DOHH2 (cell line): ENCODE results near the gene PIK3CG.
A peak's percentile ranks its signal among the peaks of the same experiment; 100 is the strongest.
"Not testable (repeated sequence)": the region's sequence is repeated elsewhere in the genome, so short reads cannot be mapped to it uniquely, and the experiment has no call there.

Experiments used
- H3F3A ChIP-seq: fragments of 200-600 bp; sonication (generic), shearing (Covaris generic); 2 replicates; pipeline ENCODE4 v1.6.0; 2016; ENCODE audit warnings: antibody characterized with exemption, mild to moderate bottlenecking; ENCODE audit not compliant: control insufficient read depth, insufficient read depth
- H3K27ac ChIP-seq: fragments of 200-600 bp; sonication (generic); 2 replicates; pipeline ENCODE4 v1.5.1; 2014; ENCODE audit warnings: low read depth, mild to moderate bottlenecking, low read length, moderate library complexity
- H3K27me3 ChIP-seq: fragments of 200-600 bp; sonication (generic); 2 replicates; pipeline ENCODE4 v1.6.1; 2014; ENCODE audit warnings: mild to moderate bottlenecking, low read length, mixed read lengths; ENCODE audit not compliant: control insufficient read depth
- H3K36me3 ChIP-seq: fragments of 200-600 bp; sonication (generic); 2 replicates; pipeline ENCODE4 v1.6.1; 2014; ENCODE audit warnings: mild to moderate bottlenecking, low read length, moderate library complexity, mixed read lengths; ENCODE audit not compliant: control insufficient read depth
- H3K4me1 ChIP-seq: fragments of 200-600 bp; sonication (generic); 2 replicates; pipeline ENCODE4 v1.6.1; 2014; ENCODE audit warnings: mild to moderate bottlenecking, low read length, mixed read lengths; ENCODE audit not compliant: control insufficient read depth
- H3K4me2 ChIP-seq: fragments of 200-600 bp; sonication (generic); 2 replicates; pipeline ENCODE4 v1.6.0; 2014; ENCODE audit warnings: mild to moderate bottlenecking, low read length, moderate library complexity
- H3K4me3 ChIP-seq: fragments of 200-600 bp; sonication (generic); 2 replicates; pipeline ENCODE4 v1.5.1; 2014; ENCODE audit warnings: mild to moderate bottlenecking, low read length, mixed read lengths
- H3K79me2 ChIP-seq: fragments of 200-600 bp; sonication (generic); 2 replicates; pipeline ENCODE4 v1.6.1; 2014; ENCODE audit warnings: mild to moderate bottlenecking, low read length, mixed read lengths; ENCODE audit not compliant: control insufficient read depth
- H3K9me2 ChIP-seq: fragments of 200-600 bp; sonication (generic); replicated peaks from 2 replicates; pipeline ENCODE4 v1.6.1; 2014; ENCODE audit warnings: mild to moderate bottlenecking, low read length, mixed read lengths; ENCODE audit not compliant: control insufficient read depth
- H3K9me3 ChIP-seq: fragments of 200-600 bp; sonication (generic); 2 replicates; pipeline ENCODE4 v1.6.1; 2014; ENCODE audit warnings: antibody characterized with exemption, low read length, mixed read lengths; ENCODE audit not compliant: control insufficient read depth, insufficient read depth
- H4K20me1 ChIP-seq: fragments of 200-600 bp; sonication (generic); 2 replicates; pipeline ENCODE4 v1.6.0; 2014; ENCODE audit warnings: low read depth, mild to moderate bottlenecking, antibody characterized with exemption, low read length, moderate library complexity; ENCODE audit not compliant: control insufficient read depth, insufficient read depth
- EZH2phosphoT487 ChIP-seq: fragments of 200-600 bp; sonication (generic); IDR thresholded peaks from 2 replicates; pipeline ENCODE4 v1.6.1; 2017; ENCODE audit warnings: borderline replicate concordance, mild to moderate bottlenecking, antibody characterized with exemption, low read length, moderate library complexity, mixed read lengths
- TF ChIP-seq, protein P1 (sequence below): fragments of 200-600 bp; sonication (generic); IDR thresholded peaks from one replicate; pipeline ENCODE4 v1.5.1; 2014; ENCODE audit warnings: antibody characterized with exemption, mild to moderate bottlenecking, low read depth, low read length; ENCODE audit not compliant: poor library complexity, severe bottlenecking

The PIK3CG gene

DNA sequence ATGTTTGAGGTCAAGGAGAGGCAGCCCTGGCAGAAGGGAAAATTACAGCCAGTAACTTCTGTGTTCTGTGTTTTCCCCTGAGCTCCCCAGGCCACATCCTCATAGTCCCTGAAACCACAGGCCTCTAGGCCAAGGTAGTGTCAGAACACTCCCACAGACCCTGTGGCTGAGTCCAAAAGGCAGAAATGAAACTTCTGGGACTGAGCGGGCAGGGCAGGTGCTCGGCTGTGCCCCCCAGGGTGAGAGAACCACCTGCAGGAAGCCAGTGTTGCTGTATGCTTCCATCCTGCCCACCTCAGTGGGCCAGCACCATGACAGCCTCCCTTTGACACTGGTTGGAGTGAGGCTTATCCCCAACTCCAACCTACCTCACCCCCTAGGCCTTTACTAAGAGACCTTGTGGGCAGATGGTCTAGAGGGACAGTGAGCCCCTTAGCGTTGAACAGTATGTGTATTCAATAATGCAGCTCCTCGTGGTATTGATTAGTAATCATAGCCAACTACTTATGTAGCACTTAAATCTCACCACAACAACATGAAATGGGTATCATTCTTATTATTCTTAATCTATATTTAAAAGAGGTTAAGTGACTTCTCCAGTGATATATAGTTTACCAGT lies 30.3 kb downstream of the PIK3CG start:
- H3K4me1 ChIP-seq = peaks cover 55% of the 10 kb centered on the region
- peaks cover 1% of the 10 kb centered on the region for H3K79me2 ChIP-seq
- H3K27me3 ChIP-seq = no peaks in the 10 kb centered on the region
- H3K4me2 ChIP-seq = peak overlapping the region; percentile 34
- peaks cover 54% of the 10 kb centered on the region for H3K36me3 ChIP-seq
- H3K9me2 ChIP-seq = no peaks in the 10 kb centered on the region
- H3F3A ChIP-seq = peaks cover 21% of the 10 kb centered on the region
- H3K9me3 ChIP-seq = no peaks in the 10 kb centered on the region
- no peak for TF ChIP-seq EZH2phosphoT487
- TF ChIP-seq, protein P1, sequence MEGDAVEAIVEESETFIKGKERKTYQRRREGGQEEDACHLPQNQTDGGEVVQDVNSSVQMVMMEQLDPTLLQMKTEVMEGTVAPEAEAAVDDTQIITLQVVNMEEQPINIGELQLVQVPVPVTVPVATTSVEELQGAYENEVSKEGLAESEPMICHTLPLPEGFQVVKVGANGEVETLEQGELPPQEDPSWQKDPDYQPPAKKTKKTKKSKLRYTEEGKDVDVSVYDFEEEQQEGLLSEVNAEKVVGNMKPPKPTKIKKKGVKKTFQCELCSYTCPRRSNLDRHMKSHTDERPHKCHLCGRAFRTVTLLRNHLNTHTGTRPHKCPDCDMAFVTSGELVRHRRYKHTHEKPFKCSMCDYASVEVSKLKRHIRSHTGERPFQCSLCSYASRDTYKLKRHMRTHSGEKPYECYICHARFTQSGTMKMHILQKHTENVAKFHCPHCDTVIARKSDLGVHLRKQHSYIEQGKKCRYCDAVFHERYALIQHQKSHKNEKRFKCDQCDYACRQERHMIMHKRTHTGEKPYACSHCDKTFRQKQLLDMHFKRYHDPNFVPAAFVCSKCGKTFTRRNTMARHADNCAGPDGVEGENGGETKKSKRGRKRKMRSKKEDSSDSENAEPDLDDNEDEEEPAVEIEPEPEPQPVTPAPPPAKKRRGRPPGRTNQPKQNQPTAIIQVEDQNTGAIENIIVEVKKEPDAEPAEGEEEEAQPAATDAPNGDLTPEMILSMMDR = no peak
- H3K4me3 ChIP-seq = peak overlapping the region; percentile 17; the same call in 1 of the 2 replicates
- H4K20me1 ChIP-seq = no peaks in the 10 kb centered on the region
- H3K27ac ChIP-seq = peak overlapping the region; percentile 38

DNA sequence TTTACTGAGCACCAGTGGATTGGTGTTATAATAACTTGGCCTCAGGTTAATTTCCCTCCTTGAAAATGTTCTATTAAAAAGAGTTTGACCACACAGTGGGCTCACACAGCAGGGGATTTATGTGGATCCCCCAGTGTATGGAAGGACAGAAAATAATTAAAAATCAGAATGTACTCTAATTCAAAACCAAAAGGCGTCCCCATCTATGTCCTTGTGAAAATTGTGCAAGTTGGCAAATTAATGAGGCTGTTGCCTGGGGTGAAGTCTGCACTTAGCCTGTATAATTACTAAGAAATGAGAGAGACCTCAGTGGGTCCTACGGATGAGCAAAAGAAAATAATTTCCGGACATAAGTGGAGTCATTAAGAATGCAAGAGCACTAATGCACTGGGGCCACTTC lies 31.1 kb downstream of the PIK3CG start:
- no peaks in the 10 kb centered on the region for H3K9me2 ChIP-seq
- H4K20me1 ChIP-seq = no peaks in the 10 kb centered on the region
- H3K27ac ChIP-seq = peak overlapping the region; percentile 38; the same call in 1 of the 2 replicates
- peaks cover 49% of the 10 kb centered on the region for H3K4me1 ChIP-seq
- no peak overlapping the region for H3K4me3 ChIP-seq
- no peaks in the 10 kb centered on the region for H3K9me3 ChIP-seq
- no peak for TF ChIP-seq EZH2phosphoT487
- TF ChIP-seq, protein P1 = no peak
- H3K27me3 ChIP-seq = no peaks in the 10 kb centered on the region
- peaks cover 21% of the 10 kb centered on the region for H3F3A ChIP-seq
- H3K79me2 ChIP-seq = peaks cover 4% of the 10 kb centered on the region
- peaks cover 50% of the 10 kb centered on the region for H3K36me3 ChIP-seq
- H3K4me2 ChIP-seq = no peak overlapping the region

DNA sequence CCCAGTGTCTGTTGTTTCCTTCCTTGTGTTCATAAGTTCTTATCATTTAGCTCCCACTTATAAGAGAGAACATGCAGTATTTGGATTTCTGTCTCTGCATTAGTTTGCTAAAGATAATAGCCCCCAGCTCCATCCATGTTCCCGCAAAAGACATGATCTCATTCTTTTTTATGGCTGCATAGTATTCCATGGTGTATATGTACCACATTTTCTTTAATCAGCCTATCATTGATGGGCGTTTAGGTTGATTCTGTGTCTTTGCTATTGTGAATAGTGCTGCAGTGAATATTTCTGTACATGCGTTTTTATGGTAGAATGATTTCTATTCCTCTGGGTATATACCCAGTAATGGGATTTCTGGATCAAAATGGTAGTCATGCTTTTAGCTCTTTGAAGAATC lies 32.5 kb downstream of the PIK3CG start:
- not testable (repeated sequence) for H3K4me2 ChIP-seq, H4K20me1 ChIP-seq, H3K79me2 ChIP-seq, H3K9me2 ChIP-seq, H3K27me3 ChIP-seq, H3K4me3 ChIP-seq, H3K9me3 ChIP-seq, H3K27ac ChIP-seq
- peaks cover 42% of the 10 kb centered on the region for H3K36me3 ChIP-seq
- H3K4me1 ChIP-seq = peaks cover 36% of the 10 kb centered on the region
- peaks cover 21% of the 10 kb centered on the region for H3F3A ChIP-seq

DNA sequence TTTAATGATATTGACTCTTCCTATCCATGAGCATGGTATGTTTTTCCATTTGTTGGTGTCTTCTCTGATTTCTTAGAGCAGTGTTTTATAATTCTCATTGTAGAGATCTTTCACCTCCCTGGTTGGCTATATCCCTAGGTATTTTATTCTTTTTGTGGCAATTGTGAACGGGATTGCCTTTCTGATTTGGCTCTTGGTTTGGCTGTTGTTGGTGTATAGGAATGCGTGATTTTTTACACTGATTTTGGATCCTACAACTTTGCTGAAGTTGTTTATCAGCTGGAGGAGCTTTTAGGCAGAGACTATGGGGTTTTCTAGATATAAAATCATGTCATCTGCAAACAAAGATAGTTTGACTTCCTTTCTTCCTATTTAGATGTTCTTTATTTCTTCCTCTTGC lies 33.9 kb downstream of the PIK3CG start:
- not testable (repeated sequence) for H3K4me3 ChIP-seq, H3K4me2 ChIP-seq, H3K27me3 ChIP-seq, H3K9me3 ChIP-seq, H3K27ac ChIP-seq, H3K79me2 ChIP-seq, H4K20me1 ChIP-seq, H3K9me2 ChIP-seq
- Histone ChIP-seq H3K4me1 (peaks cover 22% of the 10 kb centered on the region), H3K36me3 (peaks cover 28% of the 10 kb centered on the region), H3F3A (peaks cover 21% of the 10 kb centered on the region)
